Thymus (tissue), 14 donors: ENCODE measurements around the gene RNF166. TPM values are rescaled to one million over a fixed set of nuclear protein-coding genes. Genes with fewer than 3 reads are reported as not detected.
A peak's percentile ranks its signal among the peaks of the same experiment; 100 is the strongest.

Experiments
- DNase-seq, 9 donors: peaks; one replicate each; pipeline ENCODE4 v3.0.0-alpha.2; 2013; ENCODE audit warnings: low spot score in 9 of 9, low read depth in 6 of 9, missing footprints in 1 of 9
- H3K27ac ChIP-seq, 2 donors: one replicate each; pipeline ENCODE4 v1.5.1; 2013; ENCODE audit warnings: control low read depth in 1 of 2, low read depth in 1 of 2, low read length in 1 of 2, mild to moderate bottlenecking in 1 of 2, moderate library complexity in 1 of 2
- H3K27me3 ChIP-seq, 2 donors: one replicate each; pipeline ENCODE4 v1.5.1; 2013; ENCODE audit warnings: low read length in 1 of 2; ENCODE audit not compliant: control insufficient read depth in 2 of 2, insufficient read depth in 1 of 2
- H3K36me3 ChIP-seq, 2 donors: one replicate each; pipeline ENCODE4 v1.5.1; 2013; ENCODE audit warnings: low read length in 1 of 2, mild to moderate bottlenecking in 1 of 2, moderate library complexity in 1 of 2; ENCODE audit not compliant: control insufficient read depth in 2 of 2, insufficient read depth in 2 of 2
- H3K4me1 ChIP-seq, 2 donors: one replicate each; pipeline ENCODE4 v1.5.1; 2013; ENCODE audit warnings: low read length in 2 of 2; ENCODE audit not compliant: control insufficient read depth in 2 of 2, insufficient read depth in 2 of 2
- H3K4me3 ChIP-seq, 2 donors: one replicate each; pipeline ENCODE4 v1.5.1; 2013; ENCODE audit warnings: low read length in 2 of 2, control low read depth in 1 of 2, mild to moderate bottlenecking in 1 of 2
- H3K9me3 ChIP-seq, 2 donors: one replicate each; pipeline ENCODE4 v1.5.1; 2013; ENCODE audit warnings: low read length in 1 of 2, mild to moderate bottlenecking in 1 of 2; ENCODE audit not compliant: control insufficient read depth in 2 of 2, insufficient read depth in 1 of 2
- whole genome bisulfite sequencing: extraction: QIAGEN DNeasy Blood & Tissue Kit; methylation state at CpG from one replicate; pipeline ENCODE4 v1.1.7; 2013; 5-methylcytosine and 5-hydroxymethylcytosine counted together
- long read RNA-seq, 10 donors: transcript quantifications; one replicate each; lab custom pipeline, GENCODE V29; 2026
- polyA plus RNA-seq: library from polyadenylated mRNA; stranded (reverse); fragments of 200-250 nt; gene quantifications from one replicate; pipeline ENCODE4 v1.2.3, GENCODE V29; 2013
- total RNA-seq: library from RNA; stranded (reverse); fragments of 120-200 nt; gene quantifications from one replicate; pipeline ENCODE4 v1.2.4, GENCODE V29; 2013
- donor health status: healthy.

The RNF166 gene
- total RNA-seq = 32.6 TPM
- polyA plus RNA-seq = 144 TPM
- long read RNA-seq, donor 1, partial matches to known transcripts = 0 of 1 reads
- long read RNA-seq, donor 1, other reads (novel, unspliced or antisense) = 0 of 1 reads
- long read RNA-seq, donor 2 = 0 reads
- long read RNA-seq, donor 3, transcript RNF166-201 (6 exons, 1,883 nt) = major isoform, 12 of 44 reads
- long read RNA-seq, donor 3, partial matches to known transcripts = 25 of 44 reads
- long read RNA-seq, donor 3, other reads (novel, unspliced or antisense) = 6 of 44 reads
- long read RNA-seq, donor 4, partial matches to known transcripts = 0 of 1 reads
- long read RNA-seq, donor 4, other reads (novel, unspliced or antisense) = 0 of 1 reads
- long read RNA-seq, donor 5, transcript RNF166-201 (6 exons, 1,883 nt) = major isoform, 8 of 19 reads
- long read RNA-seq, donor 5, partial matches to known transcripts = 9 of 19 reads
- long read RNA-seq, donor 5, other reads (novel, unspliced or antisense) = 0 of 19 reads
- long read RNA-seq, donor 6, transcript RNF166-201 (6 exons, 1,883 nt) = major isoform, 6 of 8 reads
- long read RNA-seq, donor 6, partial matches to known transcripts = 0 of 8 reads
- long read RNA-seq, donor 6, other reads (novel, unspliced or antisense) = 0 of 8 reads
- long read RNA-seq, donor 7, partial matches to known transcripts = 11 of 15 reads
- long read RNA-seq, donor 7, other reads (novel, unspliced or antisense) = 0 of 15 reads
- long read RNA-seq, donor 8, partial matches to known transcripts = 0 of 4 reads
- long read RNA-seq, donor 8, other reads (novel, unspliced or antisense) = 0 of 4 reads
- long read RNA-seq, donor 9, partial matches to known transcripts = 0 of 4 reads
- long read RNA-seq, donor 9, other reads (novel, unspliced or antisense) = 0 of 4 reads
- long read RNA-seq, donor 10, partial matches to known transcripts = 18 of 22 reads
- long read RNA-seq, donor 10, other reads (novel, unspliced or antisense) = 0 of 22 reads

- Histone ChIP-seq H3K36me3 (peaks cover 6 to 20% of the 10 kb centered on the region in 2 donors), H3K27me3 (peaks cover 0 to 5% of the 10 kb centered on the region in 2 donors), H3K9me3 (peaks cover 0 to 2% of the 10 kb centered on the region in 2 donors), H3K27ac (peak within 1 kb of the TSS; percentile 87 to 97), H3K4me3 (peak within 1 kb of the TSS; percentile 74 to 99), H3K4me1 (peaks cover 40 to 55% of the 10 kb centered on the region in 2 donors)
- under 1% methylated on average over 86 of the region's 86 CpGs for WGBS
- DNase-seq = peak in 8 of 9 donors; percentile 75 to 93 (median 86)
Observed at GRCh38 chr16:88706229-88706964, at the start of gene RNF166, which contains the start of gene CTU2. TSS of gene RNF166 (minus strand) at chr16:88706408. CDS start at chr16:88706325, 83 bp downstream. TSS of gene CTU2 (plus strand) at chr16:88706503. CDS start at chr16:88706531, 28 bp downstream.

- no peak overlapping the region for H3K4me3 ChIP-seq
- H3K4me1 ChIP-seq = peaks cover 0 to 29% of the 10 kb centered on the region in 2 donors
- DNase-seq = peak in 2 of 9 donors; percentile 47 to 53
- peaks cover 4 to 10% of the 10 kb centered on the region in 2 donors for H3K36me3 ChIP-seq
- WGBS = 94% methylated on average over 42 of the region's 42 CpGs
- peaks cover 0 to 11% of the 10 kb centered on the region in 2 donors for H3K9me3 ChIP-seq
- H3K27me3 ChIP-seq = no peaks in the 10 kb centered on the region
- no peak overlapping the region for H3K27ac ChIP-seq
Observed at GRCh38 chr16:88754912-88755744, 48.9 kb upstream of the RNF166 start.

GRCh38 chr16:88754109-88754911 is 48.1 kb upstream of the RNF166 start:
- no peak overlapping the region for H3K27ac ChIP-seq

GRCh38 chr16:88753602-88754001 is 47.4 kb upstream of the RNF166 start:
- no peak for DNase-seq
- H3K27me3 ChIP-seq = no peaks in the 10 kb centered on the region
- peaks cover 0 to 17% of the 10 kb centered on the region in 2 donors for H3K4me1 ChIP-seq
- 93% methylated on average over 11 of the region's 11 CpGs for WGBS
- H3K4me3 ChIP-seq = no peak overlapping the region
- peaks cover 4 to 10% of the 10 kb centered on the region in 2 donors for H3K36me3 ChIP-seq
- H3K27ac ChIP-seq = no peak overlapping the region
- H3K9me3 ChIP-seq = peaks cover 0 to 7% of the 10 kb centered on the region in 2 donors

More at GRCh38 chr16:88754109-88754911, 48.1 kb upstream of the RNF166 start:
- WGBS = 97% methylated on average over 28 of the region's 28 CpGs
- peaks cover 0 to 24% of the 10 kb centered on the region in 2 donors for H3K4me1 ChIP-seq
- H3K27me3 ChIP-seq = no peaks in the 10 kb centered on the region
- peaks cover 4 to 10% of the 10 kb centered on the region in 2 donors for H3K36me3 ChIP-seq
- peaks cover 0 to 11% of the 10 kb centered on the region in 2 donors for H3K9me3 ChIP-seq
- DNase-seq = no peak
- H3K4me3 ChIP-seq = no peak overlapping the region

- Histone ChIP-seq H3K4me3 (no peak overlapping the region), H3K27ac (no peak overlapping the region), H3K36me3 (peaks cover 4 to 10% of the 10 kb centered on the region in 2 donors), H3K27me3 (no peaks in the 10 kb centered on the region), H3K4me1 (peaks cover 0 to 13% of the 10 kb centered on the region in 2 donors), H3K9me3 (peaks cover 0 to 3% of the 10 kb centered on the region in 2 donors)
- DNase-seq = no peak
- 94% methylated on average over 13 of the region's 13 CpGs for WGBS
Observed at GRCh38 chr16:88753191-88753590, 47.0 kb upstream of the RNF166 start.

GRCh38 chr16:88752386-88753002 is 46.3 kb upstream of the RNF166 start:
- Histone ChIP-seq H3K27ac (no peak overlapping the region), H3K9me3 (peaks cover 0 to 3% of the 10 kb centered on the region in 2 donors), H3K4me3 (no peak overlapping the region), H3K36me3 (peaks cover 4 to 10% of the 10 kb centered on the region in 2 donors), H3K4me1 (peaks cover 0 to 7% of the 10 kb centered on the region in 2 donors), H3K27me3 (no peaks in the 10 kb centered on the region)
- WGBS = 99% methylated on average over 16 of the region's 16 CpGs
- DNase-seq = no peak

GRCh38 chr16:88750854-88751253 is 44.6 kb upstream of the RNF166 start:
- Histone ChIP-seq H3K4me1 (peaks cover 0 to 6% of the 10 kb centered on the region in 2 donors), H3K27me3 (no peaks in the 10 kb centered on the region), H3K4me3 (no peak overlapping the region), H3K9me3 (peaks cover 0 to 3% of the 10 kb centered on the region in 2 donors), H3K36me3 (peaks cover 4 to 10% of the 10 kb centered on the region in 2 donors), H3K27ac (no peak overlapping the region)
- no peak for DNase-seq
- 98% methylated on average over 12 of the region's 12 CpGs for WGBS
